ENCODE results near the gene SMYD4. TPM values are rescaled to one million over a fixed set of nuclear protein-coding genes. Genes with fewer than 3 reads are reported as not detected.

Gene SMYD4
- total RNA-seq, 2 donors from 2014 or later = 31.6 to 36.8 TPM

- H3K27me3 ChIP-seq (ENCODE audit: control insufficient read depth, insufficient read depth, low read length, poor library complexity, severe bottlenecking) = no peaks in the 10 kb centered on the region
- no peak overlapping the region for H3K4me3 ChIP-seq (ENCODE audit: low read length)
- peaks cover 4% of the 10 kb centered on the region for H3K4me1 Mint-ChIP-seq
- H3K9ac ChIP-seq (ENCODE audit: extremely low read depth, low read length, poor library complexity, severe bottlenecking) = no peak overlapping the region
- H3K27ac ChIP-seq (ENCODE audit: low read depth, low read length) = no peak overlapping the region
- no peak overlapping the region for H3K4me3 Mint-ChIP-seq
- H3K27ac Mint-ChIP-seq = no peak overlapping the region
- no peaks in the 10 kb centered on the region for H3K27me3 Mint-ChIP-seq (ENCODE audit: insufficient read depth)
- H3K9me3 ChIP-seq (ENCODE audit: control insufficient read depth, low read length) = no peaks in the 10 kb centered on the region
- peaks cover 8% of the 10 kb centered on the region for H3K9me3 Mint-ChIP-seq
- H3K4me1 ChIP-seq (ENCODE audit: control insufficient read depth, insufficient read depth, low read length) = no peaks in the 10 kb centered on the region
- 97 to 98% methylated on average over 30 to 38 of the region's 38 CpGs for WGBS, 2 experiments (ENCODE audit: insufficient coverage in 1 of 2, insufficient read length in 1 of 2)
- DNase-seq = no peak
- H3K36me3 Mint-ChIP-seq (ENCODE audit: low read depth) = peaks cover 32% of the 10 kb centered on the region
- peaks cover 4% of the 10 kb centered on the region for H3K36me3 ChIP-seq (ENCODE audit: control insufficient read depth, insufficient read depth, low read length)
- TF ChIP-seq CTCF (conservative IDR thresholded peaks at IDR 0.05) = no peak
Measured at GRCh38 chr17:1733759-1734158, 95.9 kb downstream of the SMYD4 start.

GRCh38 chr17:1732833-1733321 is 96.8 kb downstream of the SMYD4 start:
- no peaks in the 10 kb centered on the region for H3K9me3 Mint-ChIP-seq
- no peak for TF ChIP-seq CTCF (conservative IDR thresholded peaks at IDR 0.05)
- no peaks in the 10 kb centered on the region for H3K9me3 ChIP-seq (ENCODE audit: control insufficient read depth, low read length)
- no peaks in the 10 kb centered on the region for H3K27me3 Mint-ChIP-seq (ENCODE audit: insufficient read depth)
- no peak overlapping the region for H3K4me3 ChIP-seq (ENCODE audit: low read length)
- WGBS, 2 experiments (ENCODE audit: insufficient coverage in 1 of 2, insufficient read length in 1 of 2) = 86 to 92% methylated on average over 10 to 11 of the region's 11 CpGs
- H3K9ac ChIP-seq (ENCODE audit: extremely low read depth, low read length, poor library complexity, severe bottlenecking) = no peak overlapping the region
- H3K4me3 Mint-ChIP-seq = no peak overlapping the region
- H3K4me1 Mint-ChIP-seq = peaks cover 4% of the 10 kb centered on the region
- H3K36me3 Mint-ChIP-seq (ENCODE audit: low read depth) = peaks cover 29% of the 10 kb centered on the region
- DNase-seq = no peak
- no peak overlapping the region for H3K27ac Mint-ChIP-seq
- no peaks in the 10 kb centered on the region for H3K36me3 ChIP-seq (ENCODE audit: control insufficient read depth, insufficient read depth, low read length)
- H3K27ac ChIP-seq (ENCODE audit: low read depth, low read length) = no peak overlapping the region
- no peaks in the 10 kb centered on the region for H3K27me3 ChIP-seq (ENCODE audit: control insufficient read depth, insufficient read depth, low read length, poor library complexity, severe bottlenecking)
- no peaks in the 10 kb centered on the region for H3K4me1 ChIP-seq (ENCODE audit: control insufficient read depth, insufficient read depth, low read length)

- Histone ChIP-seq H3K27ac (ENCODE audit: low read depth, low read length) (no peak overlapping the region), H3K4me3 (ENCODE audit: low read length) (no peak overlapping the region), H3K9me3 (ENCODE audit: control insufficient read depth, low read length) (no peaks in the 10 kb centered on the region), H3K4me1 (ENCODE audit: control insufficient read depth, insufficient read depth, low read length) (no peaks in the 10 kb centered on the region), H3K9ac (ENCODE audit: extremely low read depth, low read length, poor library complexity, severe bottlenecking) (no peak overlapping the region), H3K36me3 (ENCODE audit: control insufficient read depth, insufficient read depth, low read length) (no peaks in the 10 kb centered on the region), H3K27me3 (ENCODE audit: control insufficient read depth, insufficient read depth, low read length, poor library complexity, severe bottlenecking) (no peaks in the 10 kb centered on the region)
- H3K27me3 Mint-ChIP-seq (ENCODE audit: insufficient read depth) = no peaks in the 10 kb centered on the region
- DNase-seq = no peak
- H3K27ac Mint-ChIP-seq = no peak overlapping the region
- WGBS, 2 experiments (ENCODE audit: insufficient coverage in 1 of 2, insufficient read length in 1 of 2) = 92 to 93% methylated on average over 19 to 22 of the region's 22 CpGs
- no peaks in the 10 kb centered on the region for H3K9me3 Mint-ChIP-seq
- no peak overlapping the region for H3K4me3 Mint-ChIP-seq
- TF ChIP-seq CTCF (conservative IDR thresholded peaks at IDR 0.05) = no peak
- peaks cover 4% of the 10 kb centered on the region for H3K4me1 Mint-ChIP-seq
- peaks cover 25% of the 10 kb centered on the region for H3K36me3 Mint-ChIP-seq (ENCODE audit: low read depth)
Measured at GRCh38 chr17:1732241-1732832, 97.4 kb downstream of the SMYD4 start.
